HepG2 (cell line): ENCODE results near the gene LENEP. TPM values are rescaled to one million over a fixed set of nuclear protein-coding genes. Genes with fewer than 3 reads are reported as not detected.

ENCODE experiments used
- CTCF ChIP-seq: sonication (generic); formaldehyde crosslinking; IDR thresholded peaks from 2 replicates; pipeline ENCODE4 v1.5.0; 2020; ENCODE audit warnings: mild to moderate bottlenecking, missing genetic modification reagents, moderate library complexity
- GTF2F1 ChIP-seq: fragments of 150-350 bp; IDR thresholded peaks from 2 replicates; pipeline ENCODE4 v1.6.1; 2014; ENCODE audit warnings: low read length
- HNRNPL ChIP-seq: fragments of 200-400 bp; formaldehyde crosslinking; IDR thresholded peaks from 2 replicates; pipeline ENCODE4 v1.6.1; 2017; ENCODE audit warnings: mild to moderate bottlenecking, low read depth, low read length
- JDP2 ChIP-seq: sonication (generic); formaldehyde crosslinking; IDR thresholded peaks from 2 replicates; pipeline ENCODE4 v1.8.1; 2022; ENCODE audit warnings: missing genetic modification reagents, borderline replicate concordance
- PHF5A ChIP-seq: IDR thresholded peaks from one replicate; pipeline ENCODE4 v1.6.1; 2018; ENCODE audit warnings: low read depth, missing genetic modification reagents; ENCODE audit not compliant: unreplicated experiment
- SMAD1 ChIP-seq: sonication (generic); formaldehyde crosslinking; IDR thresholded peaks from 2 replicates; pipeline ENCODE4 v1.4.0; 2020; ENCODE audit warnings: missing genetic modification reagents, low read depth, mild to moderate bottlenecking, borderline replicate concordance
- SMYD3 ChIP-seq: sonication (generic); formaldehyde crosslinking; IDR thresholded peaks from 2 replicates; pipeline ENCODE4 v1.8.1; 2023; ENCODE audit warnings: mild to moderate bottlenecking, missing genetic modification reagents
- TAF1 ChIP-seq: sonication (generic); formaldehyde crosslinking; IDR thresholded peaks from 2 replicates; pipeline ENCODE4 v1.4.0; 2020; ENCODE audit warnings: missing genetic modification reagents
- TCF7L2 ChIP-seq: IDR thresholded peaks from 2 replicates; pipeline ENCODE4 v1.6.1; 2011; ENCODE audit warnings: mild to moderate bottlenecking, low read depth, low read length, moderate library complexity
- YEATS2 ChIP-seq: sonication (generic); formaldehyde crosslinking; IDR thresholded peaks from 2 replicates; pipeline ENCODE4 v1.4.0; 2020; ENCODE audit warnings: missing genetic modification reagents, borderline replicate concordance
- ZEB1 ChIP-seq: IDR thresholded peaks from 2 replicates; pipeline ENCODE4 v1.6.1; 2012; ENCODE audit warnings: mild to moderate bottlenecking, low read depth, inconsistent platforms; ENCODE audit not compliant: insufficient replicate concordance
- ZFP36 ChIP-seq: fragments of 150-350 bp; IDR thresholded peaks from 2 replicates; pipeline ENCODE4 v1.6.1; 2018; ENCODE audit warnings: borderline replicate concordance, low read length, low read depth; ENCODE audit not compliant: partially characterized antibody
- ZNF12 ChIP-seq: sonication (generic); formaldehyde crosslinking; IDR thresholded peaks from 2 replicates; pipeline ENCODE4 v1.5.0; 2020; ENCODE audit warnings: missing genetic modification reagents
- ZNF180 ChIP-seq: sonication (generic); formaldehyde crosslinking; IDR thresholded peaks from 2 replicates; pipeline ENCODE4 v1.4.0; 2020; ENCODE audit warnings: low read depth, missing genetic modification reagents, borderline replicate concordance
- ZNF264 ChIP-seq: sonication (generic); formaldehyde crosslinking; IDR thresholded peaks from 2 replicates; pipeline ENCODE4 v1.4.0; 2020; ENCODE audit warnings: missing genetic modification reagents
- ZNF329 ChIP-seq: sonication (generic); formaldehyde crosslinking; IDR thresholded peaks from 2 replicates; pipeline ENCODE4 v1.9.0; 2021; ENCODE audit warnings: low read depth, mild to moderate bottlenecking, missing genetic modification reagents
- ZNF333 ChIP-seq: sonication (generic); formaldehyde crosslinking; IDR thresholded peaks from 2 replicates; pipeline ENCODE4 v1.4.0; 2020; ENCODE audit warnings: mild to moderate bottlenecking, missing genetic modification reagents, borderline replicate concordance
- ZNF414 ChIP-seq: sonication (generic); formaldehyde crosslinking; IDR thresholded peaks from 2 replicates; pipeline ENCODE4 v1.5.0; 2020; ENCODE audit warnings: missing genetic modification reagents
- ZNF446 ChIP-seq: sonication (generic); formaldehyde crosslinking; IDR thresholded peaks from 2 replicates; pipeline ENCODE4 v1.5.0; 2020; ENCODE audit warnings: mild to moderate bottlenecking, missing genetic modification reagents
- ZNF546 ChIP-seq: sonication (generic); formaldehyde crosslinking; conservative IDR thresholded peaks from 2 replicates; pipeline ENCODE4 v1.8.1; 2023; ENCODE audit warnings: mild to moderate bottlenecking, missing genetic modification reagents
- ZNF7 ChIP-seq: IDR thresholded peaks from 2 replicates; pipeline ENCODE4 v1.6.1; 2016; ENCODE audit warnings: missing biosample characterization, missing genetic modification reagents
- ZNF773 ChIP-seq: sonication (generic); formaldehyde crosslinking; IDR thresholded peaks from 2 replicates; pipeline ENCODE4 v1.4.0; 2020; ENCODE audit warnings: missing genetic modification reagents, borderline replicate concordance
- ZNF776 ChIP-seq: sonication (generic); formaldehyde crosslinking; IDR thresholded peaks from 2 replicates; pipeline ENCODE4 v1.4.0; 2020; ENCODE audit warnings: mild to moderate bottlenecking, missing genetic modification reagents
- polyA plus RNA-seq, 8 experiments: library from polyadenylated mRNA; depleted of rRNA in 3 of 8; stranded (reverse) in 7 of 8; unstranded in 1 of 8; fragments of >200 nt; fragmentation: Illumina TruSeq in 4 of 8; extraction: Trizol in 4 of 8; gene quantifications; 2 replicates each; pipeline versions ENCODE4 v1.2.1 to v1.2.3, GENCODE V29; 2011 to 2016; ENCODE audit warnings: low read depth in 4 of 8, missing spikeins in 1 of 8, mixed read lengths in 1 of 8; ENCODE audit not compliant: insufficient read depth in 1 of 8
- total RNA-seq, 5 experiments: library from RNA; depleted of rRNA; stranded (reverse); fragments of >200 nt; fragmentation: Illumina TruSeq; extraction: Trizol; gene quantifications; 2 replicates each; pipeline ENCODE4 v1.2.3, GENCODE V29; 2016; ENCODE audit warnings: low read depth in 1 of 5
- TF ChIP-seq, protein P1 (sequence below): sonication (generic); formaldehyde crosslinking; IDR thresholded peaks from 2 replicates; pipeline ENCODE4 v1.4.0; 2020; ENCODE audit warnings: missing genetic modification reagents, borderline replicate concordance

LENEP gene
- total and polyA plus RNA-seq, 2 of the 13 experiments (the other 11 are each of a cell fraction or from before 2014, with no cell fraction given) = 0.29 TPM; not detected in 1

GRCh38 chr1:154999571-155000410 lies 6.4 kb downstream of the LENEP start (continued):
- peak; percentile 27; the same call in 1 of the 2 replicates for TF ChIP-seq CTCF (CRISPR knock-in tag)
- no peak for TF ChIP-seq ZNF329
- 0 out of 2 replicates have a peak, but pooled peaks have one; percentile 19 for TF ChIP-seq HNRNPL
- TF ChIP-seq ZNF264 (CRISPR knock-in tag) = peak; percentile 44; the same call in 1 of the 2 replicates
- TF ChIP-seq ZNF12 (CRISPR knock-in tag) = no peak
- TF ChIP-seq ZNF333 (CRISPR knock-in tag) = 0 out of 2 replicates have a peak, but pooled peaks have one; percentile 21
- no peak for TF ChIP-seq PHF5A (CRISPR knock-in tag)
- TF ChIP-seq ZNF776 (CRISPR knock-in tag) = no peak
- TF ChIP-seq ZEB1 = no peak
- no peak for TF ChIP-seq ZNF546 (CRISPR knock-in tag)
- no peak for TF ChIP-seq GTF2F1
- TF ChIP-seq SMYD3 (CRISPR knock-in tag) = no peak
- TF ChIP-seq ZNF180 (CRISPR knock-in tag) = no peak
- 0 out of 2 replicates have a peak, but pooled peaks have one; percentile 53 for TF ChIP-seq ZNF446 (CRISPR knock-in tag)
- TF ChIP-seq, protein P1, sequence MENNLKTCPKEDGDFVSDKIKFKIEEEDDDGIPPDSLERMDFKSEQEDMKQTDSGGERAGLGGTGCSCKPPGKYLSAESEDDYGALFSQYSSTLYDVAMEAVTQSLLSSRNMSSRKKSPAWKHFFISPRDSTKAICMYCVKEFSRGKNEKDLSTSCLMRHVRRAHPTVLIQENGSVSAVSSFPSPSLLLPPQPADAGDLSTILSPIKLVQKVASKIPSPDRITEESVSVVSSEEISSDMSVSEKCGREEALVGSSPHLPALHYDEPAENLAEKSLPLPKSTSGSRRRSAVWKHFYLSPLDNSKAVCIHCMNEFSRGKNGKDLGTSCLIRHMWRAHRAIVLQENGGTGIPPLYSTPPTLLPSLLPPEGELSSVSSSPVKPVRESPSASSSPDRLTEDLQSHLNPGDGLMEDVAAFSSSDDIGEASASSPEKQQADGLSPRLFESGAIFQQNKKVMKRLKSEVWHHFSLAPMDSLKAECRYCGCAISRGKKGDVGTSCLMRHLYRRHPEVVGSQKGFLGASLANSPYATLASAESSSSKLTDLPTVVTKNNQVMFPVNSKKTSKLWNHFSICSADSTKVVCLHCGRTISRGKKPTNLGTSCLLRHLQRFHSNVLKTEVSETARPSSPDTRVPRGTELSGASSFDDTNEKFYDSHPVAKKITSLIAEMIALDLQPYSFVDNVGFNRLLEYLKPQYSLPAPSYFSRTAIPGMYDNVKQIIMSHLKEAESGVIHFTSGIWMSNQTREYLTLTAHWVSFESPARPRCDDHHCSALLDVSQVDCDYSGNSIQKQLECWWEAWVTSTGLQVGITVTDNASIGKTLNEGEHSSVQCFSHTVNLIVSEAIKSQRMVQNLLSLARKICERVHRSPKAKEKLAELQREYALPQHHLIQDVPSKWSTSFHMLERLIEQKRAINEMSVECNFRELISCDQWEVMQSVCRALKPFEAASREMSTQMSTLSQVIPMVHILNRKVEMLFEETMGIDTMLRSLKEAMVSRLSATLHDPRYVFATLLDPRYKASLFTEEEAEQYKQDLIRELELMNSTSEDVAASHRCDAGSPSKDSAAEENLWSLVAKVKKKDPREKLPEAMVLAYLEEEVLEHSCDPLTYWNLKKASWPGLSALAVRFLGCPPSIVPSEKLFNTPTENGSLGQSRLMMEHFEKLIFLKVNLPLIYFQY (CRISPR knock-in tag) = peak; percentile 82
- no peak for TF ChIP-seq ZFP36
- no peak for TF ChIP-seq ZNF7 (CRISPR knock-in tag)
- TF ChIP-seq SMAD1 = no peak
- TF ChIP-seq ZNF414 (CRISPR knock-in tag) = no peak
- TF ChIP-seq YEATS2 (CRISPR knock-in tag) = no peak
- TF ChIP-seq TAF1 (CRISPR knock-in tag) = no peak
- TF ChIP-seq JDP2 (CRISPR knock-in tag) = no peak
- TF ChIP-seq TCF7L2 = no peak
- no peak for TF ChIP-seq ZNF773 (CRISPR knock-in tag)
